GM18505 (cell line): Measurements from ENCODE around the gene SAMD14.

ENCODE experiments used
- ATAC-seq: cut with Tn5 transposase; IDR thresholded peaks from one replicate; pipeline ENCODE4 v1.9.1; 2021; ENCODE audit not compliant: unreplicated experiment
- POLR2A ChIP-seq: IDR thresholded peaks from 4 replicates; pipeline ENCODE4 v1.6.1; 2011; ENCODE audit warnings: borderline replicate concordance; ENCODE audit not compliant: insufficient read depth, insufficient read length; ENCODE audit errors: extremely low read depth

Gene SAMD14

GRCh38 chr17:50076591-50077235 lies 53.2 kb downstream of the SAMD14 start:
- ATAC-seq = no peak
- no peak for TF ChIP-seq POLR2A

GRCh38 chr17:50076221-50076590 lies 53.8 kb downstream of the SAMD14 start:
- no peak for TF ChIP-seq POLR2A
- ATAC-seq = no peak

- no peak for ATAC-seq
Observed at GRCh38 chr17:50075446-50076032, 54.4 kb downstream of the SAMD14 start.

GRCh38 chr17:50074227-50074626 lies 55.7 kb downstream of the SAMD14 start:
- ATAC-seq = no peak
- TF ChIP-seq POLR2A = no peak

More at GRCh38 chr17:50075446-50076032, 54.4 kb downstream of the SAMD14 start:
- TF ChIP-seq POLR2A = no peak

GRCh38 chr17:50072925-50073324 lies 57.0 kb downstream of the SAMD14 start:
- no peak for TF ChIP-seq POLR2A
- ATAC-seq = no peak

GRCh38 chr17:50072130-50072529 lies 57.8 kb downstream of the SAMD14 start:
- no peak for ATAC-seq
- no peak for TF ChIP-seq POLR2A

GRCh38 chr17:50071692-50072091 lies 58.3 kb downstream of the SAMD14 start:
- TF ChIP-seq POLR2A = no peak
- ATAC-seq = no peak

- no peak for TF ChIP-seq POLR2A
- no peak for ATAC-seq
Observed at GRCh38 chr17:50070908-50071680, 58.9 kb downstream of the SAMD14 start.

- TF ChIP-seq POLR2A = no peak
- no peak for ATAC-seq
Observed at GRCh38 chr17:50067996-50068395, 62.0 kb downstream of the SAMD14 start.

GRCh38 chr17:50066995-50067394 lies 63.0 kb downstream of the SAMD14 start:
- no peak for TF ChIP-seq POLR2A
- no peak for ATAC-seq

- ATAC-seq = no peak
- no peak for TF ChIP-seq POLR2A
Observed at GRCh38 chr17:50065056-50065455, 64.9 kb downstream of the SAMD14 start.

- TF ChIP-seq POLR2A = no peak
- ATAC-seq = no peak
Observed at GRCh38 chr17:50064253-50065001, 65.5 kb downstream of the SAMD14 start.

- ATAC-seq = no peak
- no peak for TF ChIP-seq POLR2A
Observed at GRCh38 chr17:50063561-50064252, 66.3 kb downstream of the SAMD14 start.
